Testis (tissue), 3 donors: ENCODE measurements around the gene SLC7A11. TPM values are rescaled to one million over a fixed set of nuclear protein-coding genes. Genes with fewer than 3 reads are reported as not detected.

Experiments
- DNase-seq: peaks from one replicate; pipeline ENCODE4 v3.0.0-alpha.2; 2019
- H3K27ac ChIP-seq, 2 donors: fragments of 200-600 bp; sonication (generic); one replicate each; pipeline ENCODE4 v1.5.1; 2019
- H3K27me3 ChIP-seq: fragments of 200-600 bp; sonication (generic); one replicate; pipeline ENCODE4 v1.5.1; 2019
- H3K36me3 ChIP-seq: fragments of 200-600 bp; sonication (generic); one replicate; pipeline ENCODE4 v1.5.1; 2017; ENCODE audit warnings: low read depth; ENCODE audit errors: missing control alignments
- H3K4me1 ChIP-seq: fragments of 200-600 bp; sonication (generic); one replicate; pipeline ENCODE4 v1.5.1; 2019
- H3K4me3 ChIP-seq, 2 donors: fragments of 200-600 bp; sonication (generic); one replicate each; pipeline ENCODE4 v1.5.1; 2017 to 2019
- H3K9me3 ChIP-seq: fragments of 200-600 bp; sonication (generic); one replicate; pipeline ENCODE4 v1.5.1; 2017
- CTCF ChIP-seq, 3 experiments: fragments of 450-650 bp in 2 of 3; fragments of 200-600 bp in 1 of 3; sonication (generic) in 1 of 3; IDR thresholded peaks; one replicate each; pipeline ENCODE4 v1.5.1; 2016 to 2019; ENCODE audit warnings: antibody characterized with exemption in 3 of 3, mild to moderate bottlenecking in 2 of 3, moderate library complexity in 1 of 3
- POLR2A ChIP-seq: fragments of 450-650 bp; IDR thresholded peaks from one replicate; pipeline ENCODE4 v1.6.1; 2017; ENCODE audit warnings: antibody characterized with exemption, mild to moderate bottlenecking, moderate library complexity
- WGBS, 2 donors: methylation state at CpG; one replicate each; pipeline ENCODE4 v1.1.5; 2018; 5-methylcytosine and 5-hydroxymethylcytosine counted together
- intact Hi-C: fragments of 100-400 bp; cut with DNase I; formaldehyde crosslinking; loops from one replicate; pipeline ENCODE4 v1.15.1; 2023; ENCODE audit warnings: low total_unique reads
- polyA plus RNA-seq: library from polyadenylated mRNA; stranded (reverse); fragments of 350-450 nt; fragmentation: Illumina TruSeq; extraction: RNeasy Lipid Tissue Mini Kit (QIAGEN cat#74804); gene quantifications from one replicate; pipeline ENCODE4 v1.2.3, GENCODE V29; 2014; ENCODE audit warnings: low read depth, low replicate concordance; ENCODE audit not compliant: insufficient read depth
- total RNA-seq, 2 donors: library from RNA; depleted of rRNA; stranded (reverse); fragments of >200 nt; gene quantifications; one replicate each; pipeline ENCODE4 v1.2.3, GENCODE V29; 2016

The SLC7A11 gene
- total and polyA plus RNA-seq, 3 donors from 2014 or later, result 1.3 to 1.5 (median 1.3) TPM

- H3K4me3 ChIP-seq, result no peak overlapping the region
- H3K27me3 ChIP-seq, result no peaks in the 10 kb centered on the region
- intact Hi-C loops, result no loop called here
- no peak overlapping the region for H3K27ac ChIP-seq
- WGBS, 2 donors, result 89 to 95% methylated on average over 1 of the region's 1 CpG
- H3K9me3 ChIP-seq, result no peaks in the 10 kb centered on the region
- TF ChIP-seq CTCF (IDR thresholded peaks at IDR 0.05) (no peak), POLR2A (no peak)
- DNase-seq, result no peak
- no peaks in the 10 kb centered on the region for H3K36me3 ChIP-seq
- no peaks in the 10 kb centered on the region for H3K4me1 ChIP-seq
Observed at GRCh38 chr4:138205531-138206233, 36.5 kb downstream of the SLC7A11 start.

DNA sequence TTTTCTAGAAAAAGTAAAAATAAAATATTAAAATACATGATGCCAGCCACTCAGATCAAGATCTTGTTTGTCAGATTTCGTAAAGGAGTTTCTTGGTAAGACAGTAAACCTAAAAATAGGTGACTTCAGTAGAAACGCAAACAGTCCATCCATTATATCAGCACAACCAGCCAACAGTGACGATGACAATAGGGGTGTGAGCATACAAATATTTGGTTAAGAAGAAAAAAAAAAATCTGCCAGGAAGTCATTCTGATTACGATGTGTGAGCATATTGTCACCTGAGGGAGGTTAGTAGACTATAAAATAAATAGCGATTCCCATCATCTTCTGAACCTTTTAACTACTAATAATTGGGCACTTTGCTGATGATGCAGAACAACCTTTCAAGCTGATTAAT lies 37.6 kb downstream of the SLC7A11 start:
- Histone ChIP-seq H3K36me3 (no peaks in the 10 kb centered on the region), H3K27ac (no peak overlapping the region), H3K9me3 (no peaks in the 10 kb centered on the region), H3K4me1 (peaks cover 5% of the 10 kb centered on the region), H3K4me3 (no peak overlapping the region), H3K27me3 (no peaks in the 10 kb centered on the region)
- WGBS, 2 donors, result 86 to 89% methylated on average over 5 of the region's 5 CpGs
- no peak for DNase-seq
- TF ChIP-seq CTCF (IDR thresholded peaks at IDR 0.05), result no peak
- TF ChIP-seq POLR2A, result no peak
- intact Hi-C loops, result no loop called here

GRCh38 chr4:138202686-138203085 lies 39.5 kb downstream of the SLC7A11 start:
- Histone ChIP-seq H3K27ac (no peak overlapping the region), H3K36me3 (no peaks in the 10 kb centered on the region), H3K4me1 (peaks cover 7% of the 10 kb centered on the region), H3K27me3 (no peaks in the 10 kb centered on the region), H3K9me3 (no peaks in the 10 kb centered on the region), H3K4me3 (no peak overlapping the region)
- TF ChIP-seq POLR2A, result no peak
- no peak for TF ChIP-seq CTCF (IDR thresholded peaks at IDR 0.05)
- 91 to 98% methylated on average over 2 of the region's 2 CpGs for WGBS, 2 donors
- DNase-seq, result no peak
- intact Hi-C loops, result no loop called here

DNA sequence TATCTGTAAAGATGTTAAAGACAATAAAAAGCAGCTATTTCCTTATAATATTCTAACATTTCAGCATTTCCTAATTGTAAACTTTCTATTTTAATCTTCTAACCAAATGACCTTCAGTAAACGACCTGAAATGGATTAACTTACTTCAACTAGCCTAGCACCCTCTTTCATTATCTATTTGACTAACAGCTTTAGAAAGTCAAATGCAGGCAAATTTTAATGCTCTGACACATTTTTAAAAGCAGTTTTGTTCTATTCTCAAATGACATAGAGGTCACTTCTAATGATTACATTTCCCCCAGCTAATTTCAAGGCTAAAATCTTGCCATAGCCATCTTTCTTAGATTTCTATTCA lies 41.9 kb downstream of the SLC7A11 start:
- H3K27me3 ChIP-seq, result no peaks in the 10 kb centered on the region
- H3K27ac ChIP-seq, result no peak overlapping the region
- WGBS, 2 donors, result 17 to 24% methylated on average over 1 of the region's 1 CpG
- no peaks in the 10 kb centered on the region for H3K36me3 ChIP-seq
- DNase-seq, result no peak
- H3K4me1 ChIP-seq, result peaks cover 7% of the 10 kb centered on the region
- TF ChIP-seq CTCF (IDR thresholded peaks at IDR 0.05) (no peak), POLR2A (no peak)
- no peak overlapping the region for H3K4me3 ChIP-seq
- no peaks in the 10 kb centered on the region for H3K9me3 ChIP-seq
- intact Hi-C loops, result no loop called here

- 51 to 57% methylated on average over 5 of the region's 5 CpGs for WGBS, 2 donors
- peaks cover 7% of the 10 kb centered on the region for H3K4me1 ChIP-seq
- intact Hi-C loops, result no loop called here
- H3K4me3 ChIP-seq, result no peak overlapping the region
- H3K9me3 ChIP-seq, result no peaks in the 10 kb centered on the region
- H3K36me3 ChIP-seq, result no peaks in the 10 kb centered on the region
- no peak overlapping the region for H3K27ac ChIP-seq
- TF ChIP-seq POLR2A, result no peak
- TF ChIP-seq CTCF (IDR thresholded peaks at IDR 0.05), result no peak
- no peaks in the 10 kb centered on the region for H3K27me3 ChIP-seq
- no peak for DNase-seq
Observed at GRCh38 chr4:138199568-138200235, 42.4 kb downstream of the SLC7A11 start.
